GM12801 (cell line): ENCODE results near the gene ETV3.

Experiments
- CTCF ChIP-seq: IDR thresholded peaks from one replicate; pipeline ENCODE4 v1.5.1; 2011; ENCODE audit warnings: control low read depth; ENCODE audit not compliant: insufficient read length; ENCODE audit errors: extremely low read depth

The ETV3 gene

GRCh38 chr1:157176591-157177121 lies 38.5 kb upstream of the ETV3 start:
- no peak for TF ChIP-seq CTCF

- no peak for TF ChIP-seq CTCF
Observed at GRCh38 chr1:157176016-157176415, 37.8 kb upstream of the ETV3 start.

- TF ChIP-seq CTCF: no peak
Observed at GRCh38 chr1:157173900-157174410, 35.8 kb upstream of the ETV3 start.

- TF ChIP-seq CTCF: no peak
Observed at GRCh38 chr1:157170677-157171515, 32.7 kb upstream of the ETV3 start.

- TF ChIP-seq CTCF: no peak
Observed at GRCh38 chr1:157168015-157168414, 29.8 kb upstream of the ETV3 start.

GRCh38 chr1:157167437-157167836 lies 29.2 kb upstream of the ETV3 start:
- no peak for TF ChIP-seq CTCF

GRCh38 chr1:157166590-157166989 lies 28.4 kb upstream of the ETV3 start:
- TF ChIP-seq CTCF: no peak
